Tibial artery (tissue), 4 donors: ENCODE results near the gene EIPR1.

Experiments
- DNase-seq, 2 donors: peaks; one replicate each; pipeline ENCODE4 v3.0.0-alpha.2; 2019
- H3K27ac ChIP-seq, 2 donors: fragments of 200-600 bp; sonication (generic) in 1 of 2; 1 replicate in 1 of 2; 2 replicates in 1 of 2; pipeline ENCODE4 v1.5.1; 2018 to 2019; ENCODE audit warnings: mild to moderate bottlenecking in 1 of 2
- H3K27me3 ChIP-seq, 2 donors: fragments of 200-600 bp; sonication (generic) in 1 of 2; one replicate each; pipeline versions ENCODE4 v1.5.1 to v1.6.0; 2016 to 2019
- H3K36me3 ChIP-seq, 3 donors: fragments of 200-600 bp; sonication (generic) in 2 of 3; one replicate each; pipeline ENCODE4 v1.5.1; 2016 to 2019; ENCODE audit warnings: mild to moderate bottlenecking in 2 of 3
- H3K4me1 ChIP-seq, 4 donors: fragments of 200-600 bp; sonication (generic) in 2 of 4; 1 replicate in 3 of 4; 2 replicates in 1 of 4; pipeline ENCODE4 v1.5.1; 2016 to 2019
- H3K4me3 ChIP-seq, 2 donors: fragments of 200-600 bp; sonication (generic) in 1 of 2; 1 replicate in 1 of 2; 2 replicates in 1 of 2; pipeline ENCODE4 v1.5.1; 2018 to 2019; ENCODE audit warnings: mild to moderate bottlenecking in 2 of 2
- H3K9me3 ChIP-seq, 3 donors: fragments of 200-600 bp; sonication (generic) in 1 of 3; one replicate each; pipeline ENCODE4 v1.5.1; 2016 to 2019
- intact Hi-C: fragments of 100-400 bp; cut with DNase I; formaldehyde crosslinking; loops from one replicate; pipeline ENCODE4 v1.15.0; 2023; ENCODE audit warnings: low total_unique reads
- TF ChIP-seq, protein P1 (sequence below), 2 experiments: fragments of 200-600 bp in 1 of 2; fragments of 450-650 bp in 1 of 2; IDR thresholded peaks; one replicate each; pipeline ENCODE4 v1.5.1; 2017 to 2019; ENCODE audit warnings: antibody characterized with exemption in 2 of 2, mild to moderate bottlenecking in 1 of 2, moderate library complexity in 1 of 2

The EIPR1 gene

DNA sequence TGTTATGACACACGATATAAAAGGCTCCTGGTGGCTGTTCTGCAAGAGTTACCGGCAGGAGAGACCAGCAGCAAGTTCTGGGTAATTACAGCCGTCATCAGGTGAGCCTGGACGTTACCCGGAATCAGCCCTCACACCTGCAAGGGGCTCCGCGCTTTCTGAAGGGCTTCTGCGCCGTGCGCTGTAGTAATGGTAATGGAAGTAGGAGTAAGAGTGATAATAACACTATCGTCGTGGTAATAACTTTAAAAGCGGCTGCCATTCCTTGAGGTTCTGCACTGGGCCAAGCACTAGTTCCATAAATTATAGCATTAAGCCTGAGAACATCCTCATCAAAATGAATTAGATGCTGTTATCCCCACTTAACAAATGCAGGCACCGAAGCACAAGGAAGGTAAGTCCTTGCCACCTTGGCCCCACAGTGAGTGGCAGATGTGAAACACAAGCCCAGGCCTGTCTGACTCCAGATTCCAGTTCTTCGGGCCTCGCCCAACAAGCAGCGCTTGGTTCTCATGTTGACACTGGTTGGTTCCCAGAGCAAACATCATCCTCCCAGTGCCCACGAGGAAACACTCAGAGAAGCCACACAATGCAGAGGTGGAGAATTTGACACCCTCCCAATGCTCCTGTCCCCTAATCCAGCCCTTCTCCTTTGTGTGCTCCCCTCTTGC is 205.2 kb downstream of the EIPR1 start:
- Histone ChIP-seq H3K4me1 (no peaks in the 10 kb centered on the region), H3K9me3 (no peaks in the 10 kb centered on the region), H3K27me3 (no peaks in the 10 kb centered on the region), H3K4me3 (no peak overlapping the region), H3K36me3 (peaks cover 4 to 19% (median 5%) of the 10 kb centered on the region in 3 donors), H3K27ac (no peak overlapping the region)
- intact Hi-C loops = no loop called here
- TF ChIP-seq, protein P1, sequence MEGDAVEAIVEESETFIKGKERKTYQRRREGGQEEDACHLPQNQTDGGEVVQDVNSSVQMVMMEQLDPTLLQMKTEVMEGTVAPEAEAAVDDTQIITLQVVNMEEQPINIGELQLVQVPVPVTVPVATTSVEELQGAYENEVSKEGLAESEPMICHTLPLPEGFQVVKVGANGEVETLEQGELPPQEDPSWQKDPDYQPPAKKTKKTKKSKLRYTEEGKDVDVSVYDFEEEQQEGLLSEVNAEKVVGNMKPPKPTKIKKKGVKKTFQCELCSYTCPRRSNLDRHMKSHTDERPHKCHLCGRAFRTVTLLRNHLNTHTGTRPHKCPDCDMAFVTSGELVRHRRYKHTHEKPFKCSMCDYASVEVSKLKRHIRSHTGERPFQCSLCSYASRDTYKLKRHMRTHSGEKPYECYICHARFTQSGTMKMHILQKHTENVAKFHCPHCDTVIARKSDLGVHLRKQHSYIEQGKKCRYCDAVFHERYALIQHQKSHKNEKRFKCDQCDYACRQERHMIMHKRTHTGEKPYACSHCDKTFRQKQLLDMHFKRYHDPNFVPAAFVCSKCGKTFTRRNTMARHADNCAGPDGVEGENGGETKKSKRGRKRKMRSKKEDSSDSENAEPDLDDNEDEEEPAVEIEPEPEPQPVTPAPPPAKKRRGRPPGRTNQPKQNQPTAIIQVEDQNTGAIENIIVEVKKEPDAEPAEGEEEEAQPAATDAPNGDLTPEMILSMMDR (IDR thresholded peaks at IDR 0.05) = no peak
- peak in 1 of 2 donors; percentile 25 for DNase-seq

DNA sequence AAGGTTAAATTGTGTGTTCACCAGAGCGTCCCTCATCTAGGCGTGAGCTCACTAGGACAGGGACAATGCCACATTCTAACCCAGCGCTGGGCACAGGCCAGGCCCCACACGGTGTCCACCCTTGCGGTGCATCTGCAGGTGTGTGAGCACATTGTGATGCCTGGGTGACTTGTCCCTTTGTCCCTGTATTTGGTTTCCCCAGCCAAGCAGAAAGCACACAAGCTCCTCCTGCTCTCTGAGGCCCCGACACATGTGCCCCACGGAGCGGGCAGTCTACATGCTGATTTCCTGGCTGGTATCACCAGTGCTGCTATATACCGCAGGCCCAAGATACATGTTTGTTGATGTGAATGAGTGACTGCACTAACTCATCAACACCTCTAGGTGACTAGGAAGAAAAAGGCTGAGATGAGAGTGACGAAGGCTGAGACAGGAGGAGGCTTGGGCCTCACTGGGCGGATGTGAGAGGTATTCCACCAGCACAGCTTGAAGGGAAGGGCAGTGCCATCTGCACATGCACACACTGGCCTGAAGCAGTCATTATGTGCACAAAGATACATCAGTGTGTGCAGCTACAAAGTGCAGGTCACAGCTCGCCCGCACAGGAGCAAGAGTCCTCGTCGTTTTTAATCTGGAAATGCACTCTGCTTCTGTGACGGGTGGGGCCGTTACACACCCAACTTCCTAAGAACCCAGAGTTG is 205.9 kb downstream of the EIPR1 start:
- H3K4me1 ChIP-seq = no peaks in the 10 kb centered on the region
- peak in 1 of 2 donors; percentile 38 for DNase-seq
- H3K27me3 ChIP-seq = no peaks in the 10 kb centered on the region
- TF ChIP-seq, protein P1 (IDR thresholded peaks at IDR 0.05) = no peak
- peaks cover 4 to 12% (median 4%) of the 10 kb centered on the region in 3 donors for H3K36me3 ChIP-seq
- no peaks in the 10 kb centered on the region for H3K9me3 ChIP-seq
- intact Hi-C loops = no loop called here
- H3K27ac ChIP-seq = no peak overlapping the region
- H3K4me3 ChIP-seq = no peak overlapping the region

DNA sequence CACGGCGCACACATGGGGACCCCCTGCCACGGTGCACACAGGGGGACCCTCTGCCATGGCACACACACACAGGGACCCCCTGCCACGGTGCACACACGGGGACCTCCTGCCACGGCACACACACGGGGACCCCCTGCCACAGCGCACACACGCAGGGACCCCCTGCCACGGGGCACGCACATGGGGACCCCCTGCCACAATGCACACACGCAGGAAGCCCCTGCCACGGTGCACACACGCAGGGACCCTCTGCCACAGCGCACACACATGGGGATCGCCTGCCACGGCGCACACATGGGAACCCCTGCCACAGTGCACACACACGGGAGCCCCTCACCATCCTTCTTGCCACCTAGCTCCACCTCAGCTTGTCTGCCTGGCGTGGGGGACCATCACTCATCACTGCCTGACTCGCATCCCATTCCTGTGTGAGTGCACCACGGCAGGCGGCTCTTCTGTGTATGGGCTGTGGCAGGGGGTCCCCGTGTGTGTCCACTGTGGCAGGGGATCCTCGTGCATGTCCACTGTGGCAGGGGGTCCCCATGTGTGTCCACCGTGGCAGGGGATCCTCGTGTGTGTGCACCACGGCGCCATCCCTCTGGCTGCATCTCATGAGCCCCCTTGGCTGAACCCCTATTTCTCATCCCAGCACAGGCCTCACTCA is 206.7 kb downstream of the EIPR1 start:
- DNase-seq = peak in 1 of 2 donors; percentile 44
- Histone ChIP-seq H3K9me3 (no peaks in the 10 kb centered on the region), H3K27me3 (no peaks in the 10 kb centered on the region), H3K4me1 (no peaks in the 10 kb centered on the region), H3K4me3 (no peak overlapping the region), H3K27ac (no peak overlapping the region), H3K36me3 (peaks cover 0 to 8% (median 4%) of the 10 kb centered on the region in 3 donors)
- TF ChIP-seq, protein P1 (IDR thresholded peaks at IDR 0.05) = no peak
- intact Hi-C loops = no loop called here

DNA sequence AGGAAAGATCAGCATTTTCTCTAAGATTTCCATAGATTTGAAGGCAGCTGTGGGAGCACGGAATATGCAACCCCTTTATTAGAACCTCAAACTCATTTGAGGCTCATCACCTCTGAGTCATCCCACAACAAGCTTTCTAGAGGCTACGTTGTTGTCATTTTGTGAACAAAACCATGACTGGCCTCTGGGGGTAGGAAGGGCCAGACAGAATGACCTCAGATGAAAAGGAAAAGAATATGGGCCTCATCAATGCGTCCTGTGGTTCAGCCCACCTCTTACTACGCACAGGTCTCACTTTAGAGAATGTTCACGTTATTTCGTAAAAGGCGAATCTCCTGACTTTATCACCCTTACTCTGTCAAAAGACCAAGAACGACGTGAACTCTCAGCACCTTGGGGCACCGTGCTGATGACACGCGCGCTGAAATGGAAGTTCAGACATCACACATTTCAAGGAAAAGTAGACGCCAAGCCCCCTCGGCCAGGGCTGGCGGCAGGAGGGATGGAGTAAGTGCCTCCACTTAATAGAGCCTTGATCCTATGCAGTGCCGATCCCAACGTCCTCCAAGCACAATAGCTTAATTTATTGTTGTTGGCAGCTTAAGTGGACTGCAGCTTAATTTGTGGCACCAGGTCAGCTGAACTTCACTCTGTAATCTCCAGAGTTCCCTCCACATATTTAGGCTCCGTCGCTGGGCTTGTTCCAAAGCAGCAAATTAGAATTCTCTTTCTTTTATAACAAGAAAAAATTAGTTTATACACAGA is 208.3 kb downstream of the EIPR1 start:
- Histone ChIP-seq H3K36me3 (peaks cover 0 to 8% (median 4%) of the 10 kb centered on the region in 3 donors), H3K4me3 (no peak overlapping the region), H3K9me3 (peaks cover 0 to 3% (median 0%) of the 10 kb centered on the region in 3 donors), H3K27me3 (no peaks in the 10 kb centered on the region), H3K4me1 (no peaks in the 10 kb centered on the region), H3K27ac (no peak overlapping the region)
- TF ChIP-seq, protein P1 (IDR thresholded peaks at IDR 0.05) = no peak
- intact Hi-C loops = no loop called here
- DNase-seq = peak in 1 of 2 donors; percentile 41

DNA sequence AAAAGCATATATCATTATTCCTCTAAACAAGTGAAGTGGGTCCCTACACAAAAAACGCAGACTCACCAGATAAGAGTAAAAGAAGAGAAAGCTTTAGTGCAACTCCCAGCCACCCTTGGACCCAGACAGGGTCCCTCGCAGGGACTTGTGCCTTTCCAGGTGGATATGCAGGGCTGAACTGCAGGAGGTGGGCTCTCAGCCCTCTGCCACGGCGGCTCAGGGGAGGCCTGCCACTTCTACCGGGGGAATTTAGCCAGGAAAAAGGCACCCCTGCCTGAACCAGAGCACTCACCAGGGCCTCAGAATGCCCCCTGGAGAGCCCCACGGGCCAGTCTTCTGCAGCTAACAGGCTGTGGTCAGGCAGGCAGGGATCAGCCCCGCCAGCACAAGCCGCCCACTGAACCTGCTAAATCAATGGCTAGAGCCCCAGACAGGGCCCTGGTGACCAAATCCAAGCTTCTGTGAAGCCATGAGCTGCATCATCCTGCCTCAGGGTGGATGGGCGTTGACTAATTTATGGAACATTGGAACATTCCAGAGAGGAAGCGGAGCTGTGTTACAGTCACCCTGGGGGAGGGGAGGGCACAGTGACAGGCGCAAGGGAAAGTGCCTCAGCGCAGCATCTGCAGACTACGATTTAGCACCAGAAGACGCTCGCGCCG is 209.3 kb downstream of the EIPR1 start:
- Histone ChIP-seq H3K4me1 (no peaks in the 10 kb centered on the region), H3K27me3 (no peaks in the 10 kb centered on the region), H3K9me3 (peaks cover 0 to 9% (median 0%) of the 10 kb centered on the region in 3 donors), H3K36me3 (peaks cover 0 to 8% (median 4%) of the 10 kb centered on the region in 3 donors), H3K4me3 (no peak overlapping the region), H3K27ac (no peak overlapping the region)
- DNase-seq = peak in 1 of 2 donors; percentile 37
- TF ChIP-seq, protein P1 (IDR thresholded peaks at IDR 0.05) = no peak
- intact Hi-C loops = no loop called here
